Muscle layer of duodenum (tissue), 2 donors: ENCODE results near the gene NUP62.

Experiments used
- H3K27ac ChIP-seq: one replicate; pipeline ENCODE4 v1.7.0; 2013; ENCODE audit warnings: mild to moderate bottlenecking, low read length
- H3K27me3 ChIP-seq: one replicate; pipeline ENCODE4 v1.7.0; 2013; ENCODE audit warnings: low read depth, mild to moderate bottlenecking, control low read depth, low read length
- H3K36me3 ChIP-seq, 2 donors: one replicate each; pipeline ENCODE4 v1.7.0; 2013; ENCODE audit warnings: low read length in 2 of 2, control low read depth in 1 of 2, mild to moderate bottlenecking in 1 of 2; ENCODE audit not compliant: insufficient read depth in 2 of 2, control insufficient read depth in 1 of 2
- H3K4me1 ChIP-seq, 2 donors: one replicate each; pipeline ENCODE4 v1.7.0; 2013; ENCODE audit warnings: low read length in 2 of 2, mild to moderate bottlenecking in 2 of 2, control low read depth in 1 of 2, moderate library complexity in 1 of 2; ENCODE audit not compliant: insufficient read depth in 2 of 2, control insufficient read depth in 1 of 2
- H3K4me3 ChIP-seq, 2 donors: one replicate each; pipeline ENCODE4 v1.7.0; 2013; ENCODE audit warnings: low read length in 2 of 2, low read depth in 1 of 2, mild to moderate bottlenecking in 1 of 2
- H3K9me3 ChIP-seq, 2 donors: one replicate each; pipeline ENCODE4 v1.7.0; 2013; ENCODE audit warnings: low read length in 2 of 2, control low read depth in 1 of 2, mild to moderate bottlenecking in 1 of 2; ENCODE audit not compliant: control insufficient read depth in 1 of 2
- donor health status: healthy.

The NUP62 gene

GRCh38 chr19:49923055-49924003 lies 6.0 kb downstream of the NUP62 start:
- H3K27me3 ChIP-seq, result no peaks in the 10 kb centered on the region
- H3K9me3 ChIP-seq, result no peaks in the 10 kb centered on the region
- no peak overlapping the region for H3K27ac ChIP-seq
- peaks cover 18 to 50% of the 10 kb centered on the region in 2 donors for H3K36me3 ChIP-seq
- H3K4me3 ChIP-seq, result no peak overlapping the region
- peaks cover 7 to 15% of the 10 kb centered on the region in 2 donors for H3K4me1 ChIP-seq

- Histone ChIP-seq H3K36me3 (peaks cover 11 to 47% of the 10 kb centered on the region in 2 donors), H3K27ac (no peak overlapping the region), H3K9me3 (no peaks in the 10 kb centered on the region)
Measured at GRCh38 chr19:49921871-49922795, 7.2 kb downstream of the NUP62 start.

GRCh38 chr19:49920624-49921363 lies 8.5 kb downstream of the NUP62 start:
- Histone ChIP-seq H3K36me3 (peaks cover 6 to 52% of the 10 kb centered on the region in 2 donors), H3K27ac (no peak overlapping the region), H3K4me1 (no peaks in the 10 kb centered on the region), H3K4me3 (no peak overlapping the region), H3K27me3 (no peaks in the 10 kb centered on the region), H3K9me3 (no peaks in the 10 kb centered on the region)

More at GRCh38 chr19:49921871-49922795, 7.2 kb downstream of the NUP62 start:
- H3K4me1 ChIP-seq, result peaks cover 0 to 3% of the 10 kb centered on the region in 2 donors
- H3K27me3 ChIP-seq, result no peaks in the 10 kb centered on the region
- H3K4me3 ChIP-seq, result no peak overlapping the region

- H3K27ac ChIP-seq, result no peak overlapping the region
Measured at GRCh38 chr19:49918089-49918488, 11.2 kb downstream of the NUP62 start.

GRCh38 chr19:49916839-49917733 lies 12.2 kb downstream of the NUP62 start:
- Histone ChIP-seq H3K9me3 (no peaks in the 10 kb centered on the region), H3K27me3 (no peaks in the 10 kb centered on the region), H3K36me3 (peaks cover 0 to 46% of the 10 kb centered on the region in 2 donors), H3K4me1 (peaks cover 0 to 4% of the 10 kb centered on the region in 2 donors), H3K27ac (no peak overlapping the region), H3K4me3 (no peak overlapping the region)

More at GRCh38 chr19:49918089-49918488, 11.2 kb downstream of the NUP62 start:
- H3K36me3 ChIP-seq, result peaks cover 0 to 55% of the 10 kb centered on the region in 2 donors
- no peak overlapping the region for H3K4me3 ChIP-seq
- peaks cover 0 to under 1% of the 10 kb centered on the region in 2 donors for H3K4me1 ChIP-seq
- H3K27me3 ChIP-seq, result no peaks in the 10 kb centered on the region
- H3K9me3 ChIP-seq, result no peaks in the 10 kb centered on the region

DNA sequence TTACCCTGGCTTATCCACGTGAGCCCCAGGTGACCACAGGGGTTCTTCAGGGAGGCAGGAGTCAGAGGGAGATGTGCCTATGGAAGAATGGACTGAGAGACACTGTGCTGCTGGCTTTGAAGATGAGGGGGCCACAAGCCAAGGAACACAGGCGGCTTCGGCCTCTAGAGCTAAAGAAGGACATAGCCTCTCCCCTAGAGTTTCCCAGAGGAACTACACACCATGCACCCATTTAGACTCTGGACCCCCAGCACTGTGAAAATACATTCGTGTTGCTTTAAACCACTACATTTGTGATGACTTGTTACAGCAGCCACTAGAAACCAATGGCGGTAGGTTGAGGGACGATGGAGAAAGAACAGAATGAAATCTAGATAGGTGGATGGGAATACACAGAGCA lies 14.0 kb downstream of the NUP62 start:
- H3K9me3 ChIP-seq, result no peaks in the 10 kb centered on the region
- H3K27me3 ChIP-seq, result no peaks in the 10 kb centered on the region
- H3K36me3 ChIP-seq, result peaks cover 0 to 32% of the 10 kb centered on the region in 2 donors
- H3K4me1 ChIP-seq, result peaks cover 3 to 13% of the 10 kb centered on the region in 2 donors
- H3K27ac ChIP-seq, result no peak overlapping the region
- H3K4me3 ChIP-seq, result no peak overlapping the region

DNA sequence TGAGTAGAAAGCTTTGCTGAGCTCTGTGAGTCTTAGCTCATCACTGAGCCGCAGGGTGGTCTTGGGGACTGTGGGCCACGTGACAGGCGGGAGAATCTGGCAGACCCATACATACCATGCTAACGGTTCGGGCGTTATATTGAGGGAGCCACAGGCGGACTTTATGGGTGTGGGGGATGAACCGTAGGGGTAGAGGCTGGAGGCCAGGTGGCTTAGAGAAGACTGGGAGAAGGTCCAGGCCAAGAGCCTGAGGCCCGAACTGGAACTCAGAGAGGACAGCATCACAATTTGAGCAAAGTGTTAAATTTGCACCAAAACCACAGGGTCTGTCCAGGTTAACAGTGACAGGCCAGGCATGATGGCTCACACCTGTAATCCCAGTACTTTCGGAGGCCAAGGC lies 15.6 kb downstream of the NUP62 start:
- H3K36me3 ChIP-seq, result peaks cover 3 to 43% of the 10 kb centered on the region in 2 donors

GRCh38 chr19:49912965-49913685 lies 16.2 kb downstream of the NUP62 start:
- H3K36me3 ChIP-seq, result peaks cover 3 to 45% of the 10 kb centered on the region in 2 donors
- no peak overlapping the region for H3K4me3 ChIP-seq
- H3K4me1 ChIP-seq, result peaks cover 3 to 13% of the 10 kb centered on the region in 2 donors
- H3K27ac ChIP-seq, result no peak overlapping the region
- H3K27me3 ChIP-seq, result no peaks in the 10 kb centered on the region
- no peaks in the 10 kb centered on the region for H3K9me3 ChIP-seq

More for the DNA sequence above, 15.6 kb downstream of the NUP62 start:
- Histone ChIP-seq H3K9me3 (no peaks in the 10 kb centered on the region), H3K4me3 (no peak overlapping the region), H3K27ac (no peak overlapping the region), H3K27me3 (no peaks in the 10 kb centered on the region), H3K4me1 (peaks cover 3 to 13% of the 10 kb centered on the region in 2 donors)

DNA sequence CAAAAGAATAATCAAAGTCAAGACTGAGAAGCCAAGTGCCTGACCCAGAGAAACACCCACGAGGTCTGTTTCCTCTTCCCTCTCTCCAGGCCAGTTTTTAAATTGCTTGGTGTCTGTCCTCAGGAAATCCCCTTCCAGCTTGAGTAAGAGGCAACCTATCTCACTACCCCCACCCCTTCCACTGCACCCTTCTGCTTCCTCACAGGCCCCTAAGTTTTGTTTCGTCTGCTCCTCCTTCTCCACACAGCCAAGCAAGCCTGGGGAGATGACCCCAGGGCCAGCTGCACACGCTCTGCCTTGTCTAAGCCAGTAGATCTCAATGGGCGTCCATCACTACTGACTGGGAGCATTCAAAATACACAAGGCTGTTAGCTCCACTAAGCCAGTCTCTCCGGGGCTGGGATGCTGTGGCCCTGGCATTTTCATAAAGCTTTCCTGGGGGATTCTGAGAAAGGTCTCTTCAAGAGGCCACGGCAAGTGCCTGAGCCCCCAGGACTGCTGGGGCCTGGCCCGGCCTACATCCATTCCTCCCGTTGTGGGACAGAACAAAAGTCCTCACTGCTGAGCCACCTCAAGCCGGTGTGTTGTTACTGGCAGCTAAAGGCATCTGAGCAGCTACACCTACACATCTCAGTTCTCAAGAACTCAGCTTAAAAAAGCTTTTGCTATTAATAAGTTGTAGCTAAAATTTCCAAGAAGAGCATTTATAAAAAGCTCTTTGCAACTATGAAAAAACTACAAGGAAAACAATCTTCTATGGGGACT lies 17.7 kb downstream of the NUP62 start:
- Histone ChIP-seq H3K4me3 (no peak overlapping the region), H3K27ac (no peak overlapping the region), H3K36me3 (peaks cover 7 to 57% of the 10 kb centered on the region in 2 donors), H3K9me3 (no peaks in the 10 kb centered on the region), H3K27me3 (no peaks in the 10 kb centered on the region), H3K4me1 (peaks cover 3 to 13% of the 10 kb centered on the region in 2 donors)
